ENCODE results near the gene PNPLA7. TPM values are rescaled to one million over a fixed set of nuclear protein-coding genes. Genes with fewer than 3 reads are reported as not detected.

PNPLA7 gene
- total and polyA plus RNA-seq, 2 donors (not counting 1 experiment from before 2014, with no cell fraction given): 18.7 to 29.9 TPM

DNA sequence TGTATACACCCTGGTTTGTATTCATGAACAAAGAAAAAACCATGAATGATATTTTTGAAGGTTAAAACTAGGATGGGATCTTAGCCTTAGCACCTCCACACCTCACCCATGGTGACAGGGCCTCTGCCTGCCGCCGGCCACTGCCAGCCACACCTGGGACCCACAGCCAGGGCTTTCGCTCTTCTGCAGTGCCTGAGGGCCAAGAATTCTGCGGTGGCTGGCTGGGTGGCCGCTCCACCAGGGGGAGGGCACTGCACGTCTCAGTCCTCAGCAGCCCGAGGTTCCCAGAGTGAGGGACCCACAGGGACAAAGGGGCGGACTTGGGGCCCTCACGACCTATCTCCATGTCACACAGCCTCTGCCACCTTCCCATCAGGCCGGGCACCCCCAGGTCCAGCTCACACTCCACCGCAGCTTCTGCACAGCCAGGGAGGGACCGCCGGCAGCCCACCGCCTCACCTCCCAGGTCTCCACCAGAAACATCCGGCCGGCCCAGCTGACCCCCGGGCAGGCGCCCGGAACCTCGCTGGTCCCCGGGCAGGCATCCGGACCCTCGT is 134.1 kb downstream of the PNPLA7 start:
- WGBS (ENCODE audit: insufficient coverage): 97% methylated on average over 22 of the region's 23 CpGs
- no peaks in the 10 kb centered on the region for H3K36me3 ChIP-seq (replicated peaks in 1 of 2; ENCODE audit: control extremely low read depth in 1 of 2, control insufficient read depth in 1 of 2, extremely low read depth in 1 of 2, insufficient read depth in 2 of 2, low read length in 1 of 2)
- H3K4me3 Mint-ChIP-seq: no peak overlapping the region
- no peaks in the 10 kb centered on the region for H3K9me3 Mint-ChIP-seq (ENCODE audit: insufficient read depth)
- TF ChIP-seq, protein P1, sequence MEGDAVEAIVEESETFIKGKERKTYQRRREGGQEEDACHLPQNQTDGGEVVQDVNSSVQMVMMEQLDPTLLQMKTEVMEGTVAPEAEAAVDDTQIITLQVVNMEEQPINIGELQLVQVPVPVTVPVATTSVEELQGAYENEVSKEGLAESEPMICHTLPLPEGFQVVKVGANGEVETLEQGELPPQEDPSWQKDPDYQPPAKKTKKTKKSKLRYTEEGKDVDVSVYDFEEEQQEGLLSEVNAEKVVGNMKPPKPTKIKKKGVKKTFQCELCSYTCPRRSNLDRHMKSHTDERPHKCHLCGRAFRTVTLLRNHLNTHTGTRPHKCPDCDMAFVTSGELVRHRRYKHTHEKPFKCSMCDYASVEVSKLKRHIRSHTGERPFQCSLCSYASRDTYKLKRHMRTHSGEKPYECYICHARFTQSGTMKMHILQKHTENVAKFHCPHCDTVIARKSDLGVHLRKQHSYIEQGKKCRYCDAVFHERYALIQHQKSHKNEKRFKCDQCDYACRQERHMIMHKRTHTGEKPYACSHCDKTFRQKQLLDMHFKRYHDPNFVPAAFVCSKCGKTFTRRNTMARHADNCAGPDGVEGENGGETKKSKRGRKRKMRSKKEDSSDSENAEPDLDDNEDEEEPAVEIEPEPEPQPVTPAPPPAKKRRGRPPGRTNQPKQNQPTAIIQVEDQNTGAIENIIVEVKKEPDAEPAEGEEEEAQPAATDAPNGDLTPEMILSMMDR (IDR thresholded peaks at IDR 0.05): no peak
- TF ChIP-seq EZH2 (IDR thresholded peaks at IDR 0.05; ENCODE audit: borderline replicate concordance, insufficient read depth, low read depth, low read length, poor library complexity, severe bottlenecking): no peak
- peaks cover 0 to 2% (median 0%) of the 10 kb centered on the region in 3 donors for H3K9me3 ChIP-seq (ENCODE audit: control extremely low read depth in 1 of 3, control insufficient read depth in 2 of 3, insufficient read depth in 1 of 3, low read length in 2 of 3)
- H3K27ac ChIP-seq (ENCODE audit: low read length in 2 of 2): no peak overlapping the region
- DNase-seq (no peak), ATAC-seq (ENCODE audit: low read depth) (no peak)
- ChIA-PET POLR2A (no interaction called here), CTCF (no interaction called here)
- H3K27me3 Mint-ChIP-seq: no peaks in the 10 kb centered on the region
- peaks cover 56% of the 10 kb centered on the region for H4K20me1 ChIP-seq (ENCODE audit: control insufficient read depth, insufficient read depth, low read length, poor library complexity, severe bottlenecking)
- H3K4me1 Mint-ChIP-seq: peaks cover 14% of the 10 kb centered on the region
- no peak overlapping the region for H2AFZ ChIP-seq (ENCODE audit: insufficient read depth, low read depth, low read length, poor library complexity, severe bottlenecking)
- intact Hi-C loops (cut with micrococcal nuclease): no loop called here
- no peak overlapping the region for H3K4me2 ChIP-seq (replicated peaks; ENCODE audit: low read depth, low read length, poor library complexity, severe bottlenecking)
- H3K79me2 ChIP-seq (ENCODE audit: control insufficient read depth, insufficient read depth, low read length): peaks cover 44% of the 10 kb centered on the region
- H3K27ac Mint-ChIP-seq: no peak overlapping the region
- H3K4me1 ChIP-seq (ENCODE audit: control insufficient read depth in 2 of 2, insufficient read depth in 2 of 2, low read length in 2 of 2): peaks cover 8 to 18% of the 10 kb centered on the region in 2 donors
- H3K27me3 ChIP-seq (replicated peaks in 1 of 4; ENCODE audit: control extremely low read depth in 1 of 4, control insufficient read depth in 3 of 4, insufficient read depth in 4 of 4, low read length in 3 of 4): peaks cover 0 to 5% (median 2%) of the 10 kb centered on the region in 4 experiments
- no peak overlapping the region for H3K4me3 ChIP-seq (ENCODE audit: control extremely low read depth in 1 of 5, extremely low read depth in 1 of 5, insufficient read depth in 1 of 5, low read depth in 2 of 5, low read length in 4 of 5)
- H3K9ac ChIP-seq (ENCODE audit: low read length): no peak overlapping the region

DNA sequence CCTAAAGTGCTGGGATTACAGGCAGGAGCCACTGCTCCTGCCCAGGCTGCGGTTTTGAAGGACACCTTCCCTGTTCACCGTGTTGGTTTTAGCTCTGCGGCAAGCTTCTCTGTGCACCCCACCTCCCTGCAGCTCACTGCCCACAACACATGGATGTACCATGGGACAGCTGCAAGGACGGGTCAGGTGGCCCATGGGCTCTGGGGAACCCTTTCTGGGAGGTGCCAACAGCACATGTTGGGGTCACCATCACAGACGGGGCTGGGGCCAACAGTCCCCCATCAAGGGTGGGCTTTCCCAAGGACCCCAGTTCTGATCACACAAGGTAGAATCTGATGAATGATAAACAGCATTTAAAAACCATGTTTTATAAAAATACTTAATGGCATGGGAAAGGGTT is 134.8 kb downstream of the PNPLA7 start:
- H3K27me3 Mint-ChIP-seq: no peaks in the 10 kb centered on the region
- intact Hi-C loops (cut with micrococcal nuclease): no loop called here
- TF ChIP-seq, protein P1 (IDR thresholded peaks at IDR 0.05): no peak
- TF ChIP-seq EZH2 (IDR thresholded peaks at IDR 0.05; ENCODE audit: borderline replicate concordance, insufficient read depth, low read depth, low read length, poor library complexity, severe bottlenecking): no peak
- CTCF ChIA-PET: no interaction called here
- no peak overlapping the region for H3K4me3 Mint-ChIP-seq
- POLR2A ChIA-PET: no interaction called here
- H3K4me1 Mint-ChIP-seq: peaks cover 15% of the 10 kb centered on the region
- no peak overlapping the region for H3K9ac ChIP-seq (ENCODE audit: low read length)
- no peaks in the 10 kb centered on the region for H3K36me3 ChIP-seq (replicated peaks in 1 of 2; ENCODE audit: control extremely low read depth in 1 of 2, control insufficient read depth in 1 of 2, extremely low read depth in 1 of 2, insufficient read depth in 2 of 2, low read length in 1 of 2)
- H4K20me1 ChIP-seq (ENCODE audit: control insufficient read depth, insufficient read depth, low read length, poor library complexity, severe bottlenecking): peaks cover 62% of the 10 kb centered on the region
- no peak overlapping the region for H3K4me2 ChIP-seq (replicated peaks; ENCODE audit: low read depth, low read length, poor library complexity, severe bottlenecking)
- DNase-seq: no peak
- no peak overlapping the region for H3K27ac ChIP-seq (ENCODE audit: low read length in 2 of 2)
- H3K27me3 ChIP-seq (replicated peaks in 1 of 4; ENCODE audit: control extremely low read depth in 1 of 4, control insufficient read depth in 3 of 4, insufficient read depth in 4 of 4, low read length in 3 of 4): peaks cover 0 to 11% (median 3%) of the 10 kb centered on the region in 4 experiments
- H2AFZ ChIP-seq (ENCODE audit: insufficient read depth, low read depth, low read length, poor library complexity, severe bottlenecking): no peak overlapping the region
- H3K79me2 ChIP-seq (ENCODE audit: control insufficient read depth, insufficient read depth, low read length): peaks cover 42% of the 10 kb centered on the region
- peaks cover 0 to 2% (median 0%) of the 10 kb centered on the region in 3 donors for H3K9me3 ChIP-seq (ENCODE audit: control extremely low read depth in 1 of 3, control insufficient read depth in 2 of 3, insufficient read depth in 1 of 3, low read length in 2 of 3)
- ATAC-seq (ENCODE audit: low read depth): no peak
- peaks cover 10 to 20% of the 10 kb centered on the region in 2 donors for H3K4me1 ChIP-seq (ENCODE audit: control insufficient read depth in 2 of 2, insufficient read depth in 2 of 2, low read length in 2 of 2)
- WGBS (ENCODE audit: insufficient coverage): 98% methylated on average over 4 of the region's 5 CpGs
- H3K27ac Mint-ChIP-seq: no peak overlapping the region
- no peaks in the 10 kb centered on the region for H3K9me3 Mint-ChIP-seq (ENCODE audit: insufficient read depth)
- H3K4me3 ChIP-seq (ENCODE audit: control extremely low read depth in 1 of 5, extremely low read depth in 1 of 5, insufficient read depth in 1 of 5, low read depth in 2 of 5, low read length in 4 of 5): no peak overlapping the region

Data from B cell (primary cell).